NCI-H510A (cell line): ENCODE results near the gene NUP210.

Experiments
- DNase-seq: peaks from one replicate; lab custom pipeline; 2025; lab: John Stamatoyannopoulos, UW

Gene NUP210

DNA sequence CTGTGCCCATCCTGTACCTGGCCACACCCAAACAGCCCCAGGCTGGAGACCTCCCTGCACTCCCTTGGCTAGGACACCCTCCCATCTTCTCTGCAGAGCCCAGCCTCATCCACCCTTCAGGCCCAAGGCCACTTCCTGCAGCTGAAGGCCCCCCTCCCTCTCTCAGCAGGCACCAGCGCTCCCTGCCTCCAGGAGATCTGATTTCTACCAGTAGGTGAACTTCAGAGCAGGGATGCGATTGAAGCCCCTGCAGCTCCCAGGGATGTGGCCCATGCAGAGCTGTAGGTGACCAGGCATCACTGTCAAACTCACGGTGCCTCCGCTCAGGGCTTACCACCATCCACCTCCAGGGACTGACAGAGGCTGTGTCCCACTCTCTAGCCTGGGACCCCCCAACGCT lies 96.3 kb downstream of the NUP210 start:
- DNase-seq: no peak

DNA sequence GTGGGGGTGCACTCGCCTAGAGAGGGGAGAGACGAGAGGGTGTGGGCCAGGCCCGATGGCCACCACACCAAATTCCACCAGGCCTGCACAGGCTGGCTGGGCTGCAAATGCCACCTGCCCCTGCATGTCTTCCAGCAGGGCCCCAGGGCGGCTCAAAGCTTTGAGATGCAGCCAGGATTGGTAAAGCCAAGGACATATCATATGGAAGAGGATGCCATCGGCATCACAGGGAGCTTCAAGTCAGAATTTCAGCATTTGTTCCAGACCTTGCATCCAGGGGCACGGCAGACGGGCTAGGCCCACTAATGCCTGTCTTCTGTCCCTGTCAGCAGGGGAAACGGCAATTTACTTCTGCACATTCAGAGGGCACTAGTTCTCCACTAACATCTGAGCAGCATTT lies 97.8 kb downstream of the NUP210 start:
- no peak for DNase-seq

- DNase-seq: no peak
These were observed 100.4 kb downstream of the NUP210 start for GRCh38 chr3:13319564-13320220.

GRCh38 chr3:13318626-13319470 lies 101.3 kb downstream of the NUP210 start:
- DNase-seq: no peak

GRCh38 chr3:13317596-13318320 lies 102.4 kb downstream of the NUP210 start:
- no peak for DNase-seq

DNA sequence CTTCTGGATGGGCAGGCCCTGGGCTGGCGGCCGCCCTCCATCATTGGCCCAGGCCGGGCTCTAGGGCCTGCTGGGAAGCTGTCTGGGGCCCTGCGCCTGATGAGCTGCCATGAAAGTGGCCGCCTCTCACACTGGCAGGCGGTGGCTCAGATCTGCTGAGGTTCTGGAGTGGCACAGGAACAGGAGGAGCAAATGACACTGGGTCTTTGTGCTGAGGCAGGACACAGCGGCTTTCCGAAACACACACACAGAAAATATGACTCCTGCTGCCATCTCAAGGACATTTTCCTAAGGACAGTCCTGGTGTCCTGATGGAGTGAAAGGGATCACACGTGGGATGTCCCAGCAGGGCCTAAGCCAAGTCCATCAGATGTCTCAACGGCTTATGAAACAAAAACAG lies 103.5 kb downstream of the NUP210 start:
- no peak for DNase-seq

- no peak for DNase-seq
These were observed 105.2 kb downstream of the NUP210 start for GRCh38 chr3:13314877-13315276.

DNA sequence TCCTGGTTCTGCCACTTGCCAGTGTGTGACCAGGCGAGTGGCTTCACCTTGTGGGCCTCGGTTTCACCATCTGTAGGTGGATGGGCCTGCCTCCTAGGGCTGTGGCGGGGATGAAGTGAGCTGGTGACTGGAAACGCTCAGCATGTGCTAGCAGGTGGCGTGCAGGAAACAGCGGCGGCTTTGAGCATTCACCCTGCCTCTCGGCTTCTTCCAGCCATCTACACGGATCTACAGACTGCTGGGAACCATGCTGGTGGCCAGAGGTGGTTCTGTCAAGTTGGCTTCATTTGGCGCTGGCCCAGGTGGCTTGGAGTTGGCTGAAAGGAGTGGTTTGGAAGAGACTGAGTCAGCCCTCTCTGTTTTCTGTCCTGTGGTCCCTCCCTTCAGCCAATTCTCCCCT lies 106.3 kb downstream of the NUP210 start:
- no peak for DNase-seq

DNA sequence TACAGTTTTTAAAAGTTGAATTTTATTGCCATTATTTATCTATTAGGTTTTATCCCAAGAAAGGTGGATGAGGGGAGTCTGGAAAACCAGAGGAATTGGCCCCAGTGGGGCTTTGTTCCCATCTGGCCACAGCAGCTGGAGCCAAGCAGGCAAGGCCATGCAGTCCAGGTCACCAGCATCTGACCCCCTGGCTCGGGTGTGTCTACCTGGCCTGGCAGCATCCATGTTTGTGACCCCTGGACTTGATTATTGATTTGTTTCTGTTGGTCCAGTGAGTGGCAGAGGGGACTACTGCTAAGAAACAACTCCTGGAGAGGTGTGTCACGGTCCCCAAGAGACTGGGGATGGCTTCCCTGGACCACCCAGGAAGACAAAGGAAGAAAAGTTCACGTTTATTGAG lies 111.1 kb downstream of the NUP210 start:
- no peak for DNase-seq

DNA sequence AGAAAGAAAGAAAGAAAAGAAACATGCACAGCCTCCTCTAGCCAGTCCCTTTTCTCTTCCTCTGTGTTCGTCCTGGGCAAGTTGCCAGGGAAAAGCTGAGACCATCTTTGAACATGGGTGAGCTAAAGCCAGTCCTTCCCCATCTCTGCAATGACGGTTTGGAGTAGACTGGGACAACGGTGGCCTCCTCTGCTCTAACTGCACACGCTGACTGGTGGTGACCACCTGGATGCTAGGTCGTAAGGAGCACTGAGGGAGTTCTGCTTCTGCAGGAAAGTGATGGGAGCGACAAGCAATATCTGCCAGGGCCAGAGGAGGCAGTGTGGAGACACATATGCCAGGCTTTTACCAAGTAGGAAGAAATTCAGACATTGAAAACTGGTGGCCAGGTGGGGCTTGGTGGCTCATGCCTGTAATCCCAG lies 111.7 kb downstream of the NUP210 start:
- DNase-seq: peak; percentile 40

DNA sequence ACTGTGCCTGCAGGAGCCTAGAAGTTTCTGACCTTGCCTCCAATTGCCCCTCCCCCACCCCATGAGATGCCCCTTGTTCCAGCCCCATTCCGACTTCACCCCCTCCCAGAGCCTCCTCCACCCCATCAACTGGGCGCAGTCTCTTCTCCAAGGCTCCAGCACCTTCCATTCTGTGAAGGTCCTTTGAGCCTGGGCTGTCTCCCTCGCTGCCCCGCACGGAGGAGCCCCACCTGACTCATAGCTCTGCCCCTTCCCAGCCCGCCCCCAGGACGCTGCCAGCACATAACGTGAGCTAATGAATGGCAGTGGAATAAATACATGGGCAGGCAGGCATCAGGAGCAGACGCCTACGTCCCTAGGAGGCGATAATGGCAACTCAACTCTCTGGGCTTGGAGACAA lies 113.1 kb downstream of the NUP210 start:
- DNase-seq: no peak

- DNase-seq: no peak
These were observed 114.5 kb downstream of the NUP210 start for GRCh38 chr3:13305623-13306022.

DNA sequence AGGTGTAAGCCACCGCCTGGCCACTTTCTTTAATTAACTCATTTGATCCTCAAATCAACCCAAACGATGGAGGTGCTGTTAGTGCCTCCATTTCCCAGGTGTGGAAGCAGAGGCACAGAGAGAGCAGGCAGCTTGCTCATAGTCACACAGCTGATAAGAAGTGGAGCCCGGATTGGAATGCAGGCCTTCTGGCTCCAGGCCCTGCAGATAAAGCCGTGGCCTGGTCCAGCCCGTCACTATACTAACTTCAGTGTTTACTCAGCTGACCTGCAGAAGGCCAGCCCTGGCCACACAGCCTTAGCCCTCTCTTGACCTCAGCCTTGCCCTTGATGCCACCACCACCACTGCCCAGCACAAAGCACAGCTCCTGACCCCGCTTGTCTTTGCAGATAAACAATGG lies 116.7 kb downstream of the NUP210 start:
- no peak for DNase-seq

GRCh38 chr3:13301286-13301987 lies 118.7 kb downstream of the NUP210 start:
- DNase-seq: peak; percentile 20

DNA sequence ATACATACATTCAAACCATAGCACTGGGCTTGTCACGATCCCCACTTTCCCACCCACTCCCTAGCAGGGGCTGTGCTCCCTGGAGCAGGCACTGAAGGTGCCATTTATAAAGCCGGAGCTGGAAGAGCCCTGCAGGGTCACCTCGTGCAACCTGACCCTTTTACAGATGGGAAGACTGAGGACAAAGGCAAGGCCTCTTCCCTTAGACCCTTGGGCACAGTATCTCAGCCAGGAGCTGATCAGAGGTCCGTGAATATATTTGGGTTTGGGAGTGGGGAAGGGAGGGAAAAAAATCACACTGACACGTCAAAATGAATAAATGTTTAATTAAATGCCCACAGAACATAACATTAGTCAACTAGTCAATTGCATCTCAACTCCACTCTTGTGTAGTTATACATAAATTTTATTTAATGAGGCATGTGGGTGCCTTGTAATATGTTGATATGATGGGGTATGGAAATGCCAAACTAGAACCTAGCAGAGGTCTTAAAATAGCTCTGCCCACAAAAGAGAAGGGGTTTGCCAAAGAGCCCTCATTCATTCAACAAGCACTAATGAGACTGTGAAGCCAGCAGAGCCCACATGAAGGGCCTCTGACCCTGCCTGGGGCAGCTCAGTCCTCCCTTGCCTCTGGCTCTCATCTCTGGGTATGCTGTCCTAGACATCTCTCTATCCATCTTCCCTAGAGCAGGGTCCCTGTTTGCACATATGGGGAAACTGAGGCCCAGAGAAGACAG lies 119.4 kb downstream of the NUP210 start:
- DNase-seq: no peak

DNA sequence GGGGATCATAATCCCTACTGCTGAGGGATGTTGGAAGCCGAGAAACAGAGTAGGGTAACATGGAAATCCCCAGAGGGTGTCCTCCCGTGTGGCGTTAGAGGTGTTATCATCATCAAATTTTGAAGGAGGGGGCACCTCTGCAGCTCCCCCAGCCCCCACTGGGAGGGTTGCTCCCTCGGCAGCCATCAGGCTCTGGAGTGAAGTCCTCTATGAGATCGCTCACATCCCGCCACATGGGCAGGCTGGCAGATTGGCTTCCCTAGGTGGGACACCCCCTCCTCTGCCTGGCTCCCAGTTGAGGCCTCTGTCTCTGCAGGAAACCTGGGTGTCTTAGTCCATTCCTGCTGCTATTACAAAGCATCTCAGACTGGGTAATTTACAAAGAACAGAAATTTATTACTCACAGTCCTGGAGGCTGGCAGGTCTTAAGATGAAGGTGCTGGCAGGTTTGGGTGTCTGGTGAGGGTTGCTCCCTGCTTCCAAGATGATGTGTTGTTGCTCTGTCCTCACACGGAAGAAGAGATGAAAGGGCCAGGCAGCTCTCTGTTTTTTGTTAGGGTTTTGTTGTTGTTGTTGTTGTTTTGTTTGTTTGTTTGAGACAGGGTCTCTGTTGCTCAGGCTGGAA lies 120.5 kb downstream of the NUP210 start:
- DNase-seq: no peak

- no peak for DNase-seq
These were observed 123.5 kb downstream of the NUP210 start for GRCh38 chr3:13296662-13297061.

DNA sequence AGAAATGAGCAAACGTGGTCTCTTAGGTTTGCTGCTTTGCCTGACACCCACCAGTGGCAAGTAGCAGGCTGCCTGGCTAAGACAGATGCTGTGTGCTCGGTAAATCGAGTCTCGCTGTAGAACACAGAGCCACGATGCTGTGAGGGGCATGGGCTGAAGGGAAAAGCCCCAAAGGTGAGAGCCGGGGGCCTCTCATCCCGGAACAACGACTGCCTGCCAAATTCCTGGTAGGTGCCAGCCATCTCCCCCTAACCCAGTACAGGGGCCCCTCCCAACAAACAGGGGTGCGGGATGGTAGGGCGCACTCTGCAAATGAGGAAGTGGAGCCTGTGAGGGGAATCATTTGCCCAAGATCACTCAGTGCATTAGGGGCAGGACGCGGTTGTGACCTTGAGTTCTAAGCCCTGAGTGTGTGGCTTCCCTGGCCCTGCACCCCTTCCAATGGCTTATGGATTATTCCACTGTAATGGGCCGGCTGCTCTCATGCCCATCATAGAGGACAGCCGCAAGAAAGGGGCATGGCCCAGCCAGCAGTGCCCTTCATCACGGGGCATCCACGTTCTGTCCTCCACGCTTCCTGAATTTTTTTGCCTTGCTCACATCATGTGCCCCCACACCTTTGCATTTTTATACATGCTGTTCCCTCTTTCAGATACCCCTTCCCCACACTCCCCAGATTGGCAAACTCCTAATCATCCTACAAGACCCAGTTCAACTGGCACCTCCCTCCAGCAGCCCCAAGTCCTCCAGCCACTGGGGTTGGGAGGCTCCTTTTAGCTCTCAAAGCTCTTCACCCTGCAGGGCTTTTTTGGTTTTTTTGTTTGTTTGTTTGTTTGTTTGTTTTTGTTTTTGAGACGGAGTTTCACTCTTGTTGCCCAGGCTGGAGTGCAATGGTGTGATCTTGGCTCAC lies 125.4 kb downstream of the NUP210 start:
- DNase-seq: no peak

DNA sequence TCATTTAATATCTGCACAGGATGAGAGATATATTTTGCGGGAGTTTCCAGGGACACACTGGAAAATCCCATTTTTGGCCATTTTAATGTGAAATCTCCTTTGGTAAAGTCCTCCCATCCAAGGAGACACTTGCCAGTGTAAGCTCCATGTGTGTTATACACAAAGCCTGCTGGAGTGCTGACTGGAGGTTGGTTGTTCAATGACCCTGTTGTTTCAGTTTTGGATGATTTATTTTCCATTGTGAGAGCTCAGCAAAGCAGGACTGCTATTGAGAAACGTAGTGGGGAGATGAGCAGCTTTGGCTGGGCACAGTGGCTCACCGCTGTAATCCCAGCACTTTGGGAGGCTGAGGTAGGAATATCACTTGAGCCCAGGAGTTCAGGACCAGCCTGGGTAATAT lies 127.7 kb downstream of the NUP210 start:
- no peak for DNase-seq

- no peak for DNase-seq
These were observed 129.2 kb downstream of the NUP210 start for GRCh38 chr3:13290941-13291340.
